Tibial artery (tissue), 4 donors: ENCODE measurements around the gene RNF103.

Experiments used
- DNase-seq, 2 donors: peaks; one replicate each; pipeline ENCODE4 v3.0.0-alpha.2; 2019
- H3K27ac ChIP-seq, 2 donors: fragments of 200-600 bp; sonication (generic) in 1 of 2; 1 replicate in 1 of 2; 2 replicates in 1 of 2; pipeline ENCODE4 v1.5.1; 2018 to 2019; ENCODE audit warnings: mild to moderate bottlenecking in 1 of 2
- H3K27me3 ChIP-seq, 2 donors: fragments of 200-600 bp; sonication (generic) in 1 of 2; one replicate each; pipeline versions ENCODE4 v1.5.1 to v1.6.0; 2016 to 2019
- H3K36me3 ChIP-seq, 3 donors: fragments of 200-600 bp; sonication (generic) in 2 of 3; one replicate each; pipeline ENCODE4 v1.5.1; 2016 to 2019; ENCODE audit warnings: mild to moderate bottlenecking in 2 of 3
- H3K4me1 ChIP-seq, 4 donors: fragments of 200-600 bp; sonication (generic) in 2 of 4; 1 replicate in 3 of 4; 2 replicates in 1 of 4; pipeline ENCODE4 v1.5.1; 2016 to 2019
- H3K4me3 ChIP-seq, 2 donors: fragments of 200-600 bp; sonication (generic) in 1 of 2; 1 replicate in 1 of 2; 2 replicates in 1 of 2; pipeline ENCODE4 v1.5.1; 2018 to 2019; ENCODE audit warnings: mild to moderate bottlenecking in 2 of 2
- H3K9me3 ChIP-seq, 3 donors: fragments of 200-600 bp; sonication (generic) in 1 of 3; one replicate each; pipeline ENCODE4 v1.5.1; 2016 to 2019
- intact Hi-C: fragments of 100-400 bp; cut with DNase I; formaldehyde crosslinking; loops from one replicate; pipeline ENCODE4 v1.15.0; 2023; ENCODE audit warnings: low total_unique reads
- TF ChIP-seq, protein P1 (sequence below), 2 experiments: fragments of 200-600 bp in 1 of 2; fragments of 450-650 bp in 1 of 2; IDR thresholded peaks; one replicate each; pipeline ENCODE4 v1.5.1; 2017 to 2019; ENCODE audit warnings: antibody characterized with exemption in 2 of 2, mild to moderate bottlenecking in 1 of 2, moderate library complexity in 1 of 2

RNF103 gene

DNA sequence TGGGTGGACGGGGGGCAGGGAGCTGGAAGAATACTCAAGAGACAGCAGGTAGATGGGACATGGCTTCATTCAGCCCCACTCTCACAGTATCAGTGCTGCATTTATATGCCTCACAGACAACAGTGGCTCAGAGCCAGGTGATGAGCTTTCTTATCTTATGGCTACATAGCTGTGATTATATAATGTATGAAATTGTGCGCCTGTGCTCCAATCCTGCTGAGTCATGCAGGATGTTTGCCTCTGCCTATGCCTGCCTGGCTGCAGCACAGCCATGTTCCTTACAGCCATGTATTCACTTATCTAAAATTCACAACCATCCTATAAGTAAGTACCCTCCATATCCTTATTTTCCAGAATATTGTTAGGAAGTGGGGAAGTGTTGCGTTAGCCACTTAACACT is 37.7 kb upstream of the RNF103 start:
- no peaks in the 10 kb centered on the region for H3K9me3 ChIP-seq
- TF ChIP-seq, protein P1, sequence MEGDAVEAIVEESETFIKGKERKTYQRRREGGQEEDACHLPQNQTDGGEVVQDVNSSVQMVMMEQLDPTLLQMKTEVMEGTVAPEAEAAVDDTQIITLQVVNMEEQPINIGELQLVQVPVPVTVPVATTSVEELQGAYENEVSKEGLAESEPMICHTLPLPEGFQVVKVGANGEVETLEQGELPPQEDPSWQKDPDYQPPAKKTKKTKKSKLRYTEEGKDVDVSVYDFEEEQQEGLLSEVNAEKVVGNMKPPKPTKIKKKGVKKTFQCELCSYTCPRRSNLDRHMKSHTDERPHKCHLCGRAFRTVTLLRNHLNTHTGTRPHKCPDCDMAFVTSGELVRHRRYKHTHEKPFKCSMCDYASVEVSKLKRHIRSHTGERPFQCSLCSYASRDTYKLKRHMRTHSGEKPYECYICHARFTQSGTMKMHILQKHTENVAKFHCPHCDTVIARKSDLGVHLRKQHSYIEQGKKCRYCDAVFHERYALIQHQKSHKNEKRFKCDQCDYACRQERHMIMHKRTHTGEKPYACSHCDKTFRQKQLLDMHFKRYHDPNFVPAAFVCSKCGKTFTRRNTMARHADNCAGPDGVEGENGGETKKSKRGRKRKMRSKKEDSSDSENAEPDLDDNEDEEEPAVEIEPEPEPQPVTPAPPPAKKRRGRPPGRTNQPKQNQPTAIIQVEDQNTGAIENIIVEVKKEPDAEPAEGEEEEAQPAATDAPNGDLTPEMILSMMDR (IDR thresholded peaks at IDR 0.05) = no peak
- H3K36me3 ChIP-seq = no peaks in the 10 kb centered on the region
- no peak overlapping the region for H3K4me3 ChIP-seq
- no peak overlapping the region for H3K27ac ChIP-seq
- H3K27me3 ChIP-seq = no peaks in the 10 kb centered on the region
- intact Hi-C loops = no loop called here
- no peak for DNase-seq
- H3K4me1 ChIP-seq = no peaks in the 10 kb centered on the region

DNA sequence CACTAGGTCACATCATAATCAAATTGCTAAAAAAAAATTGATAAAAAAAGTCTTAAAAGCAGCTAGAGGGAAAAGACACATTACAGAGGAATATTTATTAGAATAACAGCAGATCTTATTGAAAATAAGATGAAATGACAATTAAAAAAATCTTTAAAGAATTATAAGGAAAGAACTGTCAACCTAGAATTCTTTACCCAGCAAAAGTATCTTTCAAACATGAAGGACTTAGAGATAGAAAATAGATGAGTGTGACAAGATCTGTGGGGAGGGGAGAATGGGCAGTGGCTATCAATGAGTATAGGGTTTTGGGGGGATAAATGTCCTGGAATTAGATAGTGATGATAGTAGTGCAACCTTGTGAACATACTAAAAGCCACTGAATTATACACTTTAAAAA is 26.5 kb upstream of the RNF103 start:
- TF ChIP-seq, protein P1 (IDR thresholded peaks at IDR 0.05) = no peak
- Histone ChIP-seq H3K27ac (no peak overlapping the region), H3K27me3 (no peaks in the 10 kb centered on the region), H3K4me1 (no peaks in the 10 kb centered on the region), H3K9me3 (peaks cover 0 to 12% (median 0%) of the 10 kb centered on the region in 3 donors), H3K36me3 (no peaks in the 10 kb centered on the region), H3K4me3 (no peak overlapping the region)
- DNase-seq = no peak
- intact Hi-C loops = no loop called here

DNA sequence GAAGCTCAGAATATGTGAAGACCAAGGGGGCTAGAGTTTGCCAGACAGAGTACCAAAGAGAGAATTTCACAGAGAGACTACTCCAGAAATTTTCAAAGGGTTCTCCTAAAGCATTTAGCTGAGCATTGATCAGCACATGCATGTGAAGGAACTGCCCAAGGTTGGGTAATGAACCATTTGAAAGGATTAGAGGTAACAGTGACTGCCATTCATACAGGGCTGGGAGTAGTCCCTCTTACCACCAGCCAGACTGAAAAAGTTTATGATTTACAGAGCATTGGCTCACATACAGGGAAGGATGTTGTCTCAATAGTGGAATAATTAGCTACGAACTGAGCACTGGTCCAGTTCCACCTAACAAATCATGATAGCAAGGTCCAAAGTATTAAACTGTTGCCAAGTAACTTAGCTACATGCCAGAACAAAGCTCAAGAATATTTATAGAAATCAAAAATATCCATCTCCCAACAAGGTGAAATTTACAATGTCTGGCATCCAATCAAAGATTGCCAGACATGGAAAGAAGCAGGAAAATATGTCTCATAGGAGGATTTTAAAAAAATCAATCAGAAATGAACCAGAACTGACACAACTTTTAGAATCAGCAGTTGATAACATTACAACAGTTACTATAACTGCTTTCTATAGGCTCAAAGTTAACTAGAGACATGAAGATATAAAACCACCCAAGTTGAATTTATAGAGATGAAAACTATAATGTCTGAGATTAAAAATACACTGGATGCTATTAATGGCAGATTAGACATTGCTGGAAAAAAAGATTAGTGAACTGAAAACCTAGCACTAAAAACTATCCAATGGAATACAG is 25.7 kb upstream of the RNF103 start:
- Histone ChIP-seq H3K4me1 (no peaks in the 10 kb centered on the region), H3K9me3 (peaks cover 0 to 12% (median 0%) of the 10 kb centered on the region in 3 donors), H3K27me3 (no peaks in the 10 kb centered on the region), H3K36me3 (no peaks in the 10 kb centered on the region), H3K27ac (no peak overlapping the region), H3K4me3 (no peak overlapping the region)
- TF ChIP-seq, protein P1 (IDR thresholded peaks at IDR 0.05) = no peak
- DNase-seq = no peak
- intact Hi-C loops = no loop called here

DNA sequence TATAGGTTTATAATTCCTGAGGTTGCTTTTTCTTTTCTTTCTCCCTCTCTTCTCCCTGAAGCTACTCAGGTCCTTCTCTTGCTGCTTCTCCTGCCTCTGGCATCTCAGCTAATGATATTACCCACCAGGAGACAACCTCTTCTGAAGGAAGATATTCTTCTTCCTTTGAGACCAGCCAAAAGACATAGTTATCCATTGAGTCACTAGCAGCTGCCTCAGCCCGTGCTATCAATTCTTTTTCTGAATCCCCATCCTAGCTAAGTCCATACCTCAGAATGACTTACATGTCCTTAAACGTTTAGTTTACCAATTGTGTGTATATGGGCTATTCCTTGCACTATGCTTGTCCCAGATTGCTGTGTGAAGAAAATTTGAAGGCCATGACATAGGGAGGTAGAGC is 25.0 kb upstream of the RNF103 start:
- Histone ChIP-seq H3K9me3 (peaks cover 0 to 12% (median 0%) of the 10 kb centered on the region in 3 donors), H3K4me1 (no peaks in the 10 kb centered on the region), H3K27me3 (no peaks in the 10 kb centered on the region), H3K36me3 (no peaks in the 10 kb centered on the region), H3K4me3 (no peak overlapping the region), H3K27ac (no peak overlapping the region)
- no peak for DNase-seq
- intact Hi-C loops = no loop called here
- TF ChIP-seq, protein P1 (IDR thresholded peaks at IDR 0.05) = no peak

DNA sequence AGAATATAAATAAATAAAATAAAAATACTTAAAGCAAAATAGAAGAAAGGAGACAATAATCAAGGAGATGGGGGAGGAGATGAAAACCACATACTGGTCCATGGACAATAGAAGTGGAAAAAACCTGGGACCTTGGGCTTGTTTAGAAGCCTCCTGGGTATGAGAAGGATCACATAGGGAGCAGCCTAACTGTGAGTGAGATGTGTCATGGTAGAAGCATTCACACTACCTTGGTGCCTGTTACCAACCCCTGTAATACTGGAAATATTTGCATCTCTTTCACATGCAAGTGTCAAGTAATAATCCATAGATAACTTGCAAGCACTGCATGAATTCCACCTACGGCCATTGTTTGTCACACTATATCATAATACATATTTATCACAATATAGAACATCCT is 23.2 kb upstream of the RNF103 start:
- TF ChIP-seq, protein P1 (IDR thresholded peaks at IDR 0.05) = no peak
- DNase-seq = no peak
- no peaks in the 10 kb centered on the region for H3K4me1 ChIP-seq
- intact Hi-C loops = no loop called here
- no peaks in the 10 kb centered on the region for H3K36me3 ChIP-seq
- no peak overlapping the region for H3K4me3 ChIP-seq
- no peaks in the 10 kb centered on the region for H3K27me3 ChIP-seq
- no peak overlapping the region for H3K27ac ChIP-seq
- peaks cover 0 to 12% (median 0%) of the 10 kb centered on the region in 3 donors for H3K9me3 ChIP-seq
